Stimulated activated CD8-positive, alpha-beta memory T cell treated with anti-CD3 and anti-CD28 coated beads, Interleukin-7, amount 100 ng/mL, for 1 hour (primary cell): ENCODE measurements around the gene LAMB4.

ENCODE experiments used
- DNase-seq, 2 donors: peaks; one replicate each; pipeline ENCODE4 v3.0.0-alpha.2; 2020; ENCODE audit warnings: low read depth in 2 of 2

Gene LAMB4

GRCh38 chr7:108079648-108080591, 50.2 kb downstream of the LAMB4 start:
- DNase-seq: no peak

DNA sequence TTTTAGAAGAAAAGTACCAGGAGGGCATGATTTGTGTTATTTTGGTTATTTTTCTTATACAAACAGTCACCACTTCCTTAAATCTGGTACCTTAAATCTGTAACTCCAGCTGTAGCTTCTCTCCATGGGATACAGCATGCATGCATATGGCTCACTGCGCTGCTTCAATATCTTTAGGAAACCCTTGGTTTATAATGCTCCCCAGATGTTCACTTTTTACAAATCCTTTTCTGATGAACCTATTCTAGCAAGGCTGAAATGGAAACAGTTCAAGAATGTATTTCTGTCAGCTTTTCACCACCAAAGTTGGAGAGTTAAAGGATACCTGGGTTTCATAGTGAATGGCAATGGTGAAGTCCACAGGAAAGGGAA, 50.9 kb downstream of the LAMB4 start:
- DNase-seq: no peak

DNA sequence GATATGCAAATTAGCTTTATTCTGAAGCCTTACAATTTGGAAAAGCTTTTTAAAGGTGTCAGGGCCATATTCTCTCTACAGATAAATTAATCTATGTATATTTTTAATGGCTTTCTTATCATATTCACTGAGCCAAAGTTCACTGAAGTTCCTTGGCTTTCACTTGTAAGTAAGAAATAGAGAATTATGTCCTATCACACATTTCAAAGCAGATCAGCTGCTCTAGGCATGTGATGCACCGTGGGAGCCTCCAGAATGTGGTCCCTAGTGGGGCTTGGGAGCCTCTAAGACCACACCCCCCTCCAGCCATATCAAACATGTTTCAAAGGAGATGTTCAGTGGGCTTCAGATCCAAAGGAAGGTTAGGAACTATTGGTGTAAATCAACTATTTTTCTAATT, 51.5 kb downstream of the LAMB4 start:
- DNase-seq: no peak

DNA sequence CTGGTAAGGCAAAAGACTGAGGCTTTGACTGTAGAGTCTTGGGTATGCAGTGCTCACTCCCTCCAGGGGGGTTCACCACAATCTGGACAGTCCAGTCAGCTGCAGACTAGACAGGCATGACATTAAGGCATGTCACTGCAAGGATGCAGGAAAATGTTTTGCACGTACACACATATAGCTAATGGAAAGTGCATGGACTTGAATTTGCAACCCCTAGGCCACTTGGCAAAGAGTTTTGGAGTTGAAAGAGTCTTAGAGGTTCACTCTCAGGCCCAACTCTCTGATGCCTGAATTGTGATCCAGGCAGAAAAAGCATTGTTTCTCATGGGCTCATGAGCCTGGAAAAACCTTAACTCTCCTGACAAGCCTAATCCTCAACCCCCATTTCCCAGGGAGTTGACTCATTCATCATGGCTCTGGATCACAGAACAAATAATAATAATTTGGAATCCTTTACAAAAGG, 51.9 kb downstream of the LAMB4 start:
- DNase-seq: no peak

- DNase-seq: no peak
These were observed 52.5 kb downstream of the LAMB4 start for GRCh38 chr7:108077709-108078108.

- no peak for DNase-seq
These were observed 54.0 kb downstream of the LAMB4 start for GRCh38 chr7:108076156-108076555.

DNA sequence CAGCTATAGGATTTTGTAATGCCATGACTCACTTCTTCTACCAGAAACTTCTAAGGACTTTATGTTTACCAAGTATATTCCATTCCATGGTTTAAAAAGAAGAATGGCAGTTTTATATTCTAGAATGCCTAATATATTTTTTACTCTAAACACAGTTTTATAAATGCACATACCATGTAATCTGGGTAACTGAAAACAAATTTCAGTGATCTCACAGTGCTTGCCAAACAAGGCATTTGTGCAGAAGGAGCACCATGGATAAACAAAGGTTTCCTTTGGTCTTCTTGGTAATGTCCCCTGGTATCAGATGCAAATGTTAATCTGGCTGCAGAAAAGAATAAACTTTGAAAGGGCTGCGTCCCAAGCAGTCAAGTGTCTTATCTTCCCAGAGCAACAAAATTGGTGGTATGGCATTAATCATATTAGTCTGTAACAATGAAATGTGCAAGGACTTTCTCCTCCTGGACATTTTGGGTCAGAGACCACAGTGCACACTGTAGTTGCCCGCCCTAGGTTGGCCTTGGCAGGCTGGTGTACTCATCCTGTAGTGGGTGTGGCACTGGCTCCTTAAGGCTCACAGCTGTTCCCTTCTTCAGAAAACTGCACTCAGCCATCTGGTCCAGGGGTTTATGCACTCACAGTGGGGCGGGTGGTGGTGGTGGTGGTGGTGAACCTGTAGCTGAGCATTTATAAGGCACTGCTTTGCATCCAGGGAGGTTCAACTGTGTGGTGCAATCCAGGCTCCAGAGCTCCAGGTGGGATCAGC, 56.7 kb downstream of the LAMB4 start:
- no peak for DNase-seq

- DNase-seq: no peak
These were observed 57.4 kb downstream of the LAMB4 start for GRCh38 chr7:108072739-108073138.

DNA sequence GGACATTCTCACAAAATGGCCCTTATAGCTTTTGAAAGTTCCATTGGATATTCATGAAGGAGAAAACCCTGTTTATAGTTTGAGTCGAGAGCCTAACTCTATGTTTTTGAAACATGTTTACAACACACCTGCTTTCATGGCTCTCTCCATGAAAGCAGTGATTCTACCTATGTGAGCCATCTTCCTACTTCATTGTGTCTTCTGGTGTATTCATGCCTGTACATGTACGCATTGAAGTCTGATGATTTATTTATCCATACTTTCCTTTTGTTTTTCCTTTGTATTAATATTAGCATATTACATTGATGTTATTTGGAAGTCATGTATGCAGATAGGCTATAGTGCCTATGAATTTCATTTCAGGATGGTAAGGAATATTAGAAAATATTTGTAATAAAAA, 58.0 kb downstream of the LAMB4 start:
- DNase-seq: no peak

DNA sequence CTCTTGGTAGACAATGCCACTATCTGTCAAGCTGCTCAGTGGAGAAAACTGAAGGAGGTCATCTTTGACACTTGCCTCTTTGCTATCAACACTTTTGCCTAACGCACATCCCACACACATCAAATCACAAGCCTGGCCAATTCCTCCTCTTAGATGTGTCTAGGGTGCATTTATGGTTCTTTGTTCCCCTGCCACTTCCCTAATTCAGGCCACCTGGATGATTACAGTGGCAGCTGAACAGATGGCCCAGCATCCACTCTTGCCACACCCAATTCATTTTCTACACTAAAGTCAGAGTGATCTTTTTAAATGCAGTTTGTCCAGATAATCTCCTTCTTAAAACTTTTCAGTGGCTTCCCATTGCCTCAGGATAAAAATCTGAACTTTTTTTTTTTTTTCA, 58.6 kb downstream of the LAMB4 start:
- no peak for DNase-seq

- DNase-seq: no peak
These were observed 60.5 kb downstream of the LAMB4 start for GRCh38 chr7:108069646-108070045.

DNA sequence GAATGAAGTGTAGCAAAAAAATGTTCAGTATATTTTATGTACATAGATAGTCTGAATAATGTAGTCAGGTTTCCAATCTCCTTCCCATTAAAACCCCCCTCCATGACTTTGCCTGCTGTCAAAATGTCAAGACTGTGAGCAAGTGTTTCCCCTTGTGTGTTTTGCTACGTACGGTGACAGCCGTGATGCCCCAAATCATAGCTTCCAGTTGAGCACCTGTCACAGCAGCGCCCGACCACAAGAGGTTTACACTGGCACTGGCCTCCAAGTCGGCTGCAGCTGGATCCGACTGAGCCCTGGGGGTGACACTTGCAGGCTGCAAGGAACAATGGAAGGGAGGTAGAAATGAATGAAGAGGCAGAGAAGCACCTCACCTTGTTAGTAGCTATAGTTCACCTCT, 62.3 kb downstream of the LAMB4 start:
- DNase-seq: no peak

DNA sequence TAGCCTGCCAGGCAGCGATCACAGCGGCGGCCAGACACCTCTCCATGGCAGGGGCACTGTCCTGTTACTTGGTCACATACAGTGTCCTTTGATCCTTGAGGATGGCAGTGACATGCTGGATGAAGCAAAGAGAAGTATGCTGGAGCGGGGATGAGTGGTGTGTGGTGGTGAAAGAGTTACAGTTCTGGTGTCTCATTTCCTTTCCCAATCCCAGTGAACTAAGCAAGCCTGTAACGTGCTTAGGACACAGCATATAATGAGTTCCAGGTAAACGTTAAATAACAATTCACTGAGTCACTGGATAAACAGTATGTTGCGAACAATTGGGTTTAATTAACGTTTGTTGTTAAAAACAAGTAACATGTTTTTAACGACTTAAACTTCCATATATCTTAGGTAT, 63.7 kb downstream of the LAMB4 start:
- DNase-seq: no peak

DNA sequence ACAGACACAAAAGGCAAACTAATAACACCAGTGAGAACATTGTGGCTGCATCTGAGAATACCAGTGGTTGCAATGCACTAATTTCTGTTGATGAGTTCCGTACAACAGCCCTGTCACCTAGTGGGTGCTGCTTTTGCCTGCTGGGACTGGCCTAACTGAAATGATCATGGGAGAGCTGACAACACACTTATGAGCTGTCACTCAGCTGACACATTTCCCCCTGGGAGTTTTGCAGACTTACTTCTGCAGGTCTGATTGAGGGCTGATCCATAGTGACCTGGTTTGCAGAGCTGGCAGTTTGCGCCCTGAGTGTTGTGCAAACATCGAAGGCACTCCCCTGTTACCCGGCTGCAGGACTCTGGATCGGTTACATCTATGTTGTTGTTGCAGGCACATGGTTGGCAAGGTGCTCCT, 66.6 kb downstream of the LAMB4 start:
- no peak for DNase-seq

DNA sequence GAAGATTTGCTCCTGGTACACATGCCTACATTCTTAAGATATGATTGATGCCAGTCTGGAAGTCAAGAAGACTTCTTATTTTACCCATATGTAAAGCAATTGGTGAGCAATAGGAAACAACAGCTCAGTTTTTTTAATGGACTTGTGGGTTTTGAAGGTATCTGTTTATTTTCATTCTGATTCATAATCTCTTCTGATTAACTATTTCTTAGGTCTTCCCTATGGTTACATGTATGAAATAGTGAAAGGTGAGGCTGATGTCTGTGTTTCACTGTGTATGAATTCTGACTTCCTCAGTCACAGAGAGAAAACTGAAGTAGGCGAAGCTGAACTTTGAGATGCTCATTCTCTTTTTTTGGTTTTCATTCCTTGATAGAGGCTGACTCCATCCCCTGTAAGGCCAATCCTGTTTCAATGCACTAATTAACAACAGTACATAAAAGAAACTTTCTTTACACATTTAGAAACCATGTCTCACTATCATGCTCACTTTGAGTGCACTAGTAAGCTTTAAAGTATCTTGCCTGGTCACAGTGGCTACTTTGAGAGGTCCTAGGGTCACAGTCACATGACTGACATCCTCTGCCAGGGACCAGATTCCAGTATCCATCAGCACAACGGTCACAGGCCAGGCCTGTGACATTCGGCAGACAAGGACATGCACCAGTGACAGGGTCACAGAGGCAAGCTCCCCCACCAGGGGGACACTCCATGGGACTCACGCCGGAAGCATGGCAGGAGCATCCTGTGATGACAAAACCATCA, 67.7 kb downstream of the LAMB4 start:
- DNase-seq: no peak

GRCh38 chr7:108059526-108059925, 70.6 kb downstream of the LAMB4 start:
- no peak for DNase-seq

DNA sequence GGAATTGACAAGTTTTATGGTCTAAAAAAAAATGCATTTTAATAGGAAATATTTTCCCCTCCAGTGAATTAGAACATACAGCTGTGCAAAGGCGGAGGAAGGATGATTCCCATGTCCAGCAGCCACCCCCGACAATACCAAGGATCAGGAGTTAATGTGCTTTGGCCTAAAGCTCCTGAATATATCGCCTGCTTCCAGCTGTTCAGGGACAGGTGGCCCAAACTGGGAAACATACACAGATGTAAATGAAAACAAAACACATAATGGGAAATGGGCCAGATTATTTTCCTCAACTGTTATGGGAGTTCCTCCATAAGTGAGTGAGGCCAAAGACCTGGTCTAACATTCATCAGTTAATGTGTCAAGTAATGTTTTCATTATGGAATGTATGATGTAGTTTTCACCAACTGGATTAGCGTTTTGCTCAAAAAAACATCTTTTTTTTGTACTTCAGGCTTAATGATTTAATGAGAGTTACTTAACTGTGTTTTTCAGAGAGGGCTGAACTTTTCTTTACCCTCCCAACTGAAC, 72.1 kb downstream of the LAMB4 start:
- no peak for DNase-seq

DNA sequence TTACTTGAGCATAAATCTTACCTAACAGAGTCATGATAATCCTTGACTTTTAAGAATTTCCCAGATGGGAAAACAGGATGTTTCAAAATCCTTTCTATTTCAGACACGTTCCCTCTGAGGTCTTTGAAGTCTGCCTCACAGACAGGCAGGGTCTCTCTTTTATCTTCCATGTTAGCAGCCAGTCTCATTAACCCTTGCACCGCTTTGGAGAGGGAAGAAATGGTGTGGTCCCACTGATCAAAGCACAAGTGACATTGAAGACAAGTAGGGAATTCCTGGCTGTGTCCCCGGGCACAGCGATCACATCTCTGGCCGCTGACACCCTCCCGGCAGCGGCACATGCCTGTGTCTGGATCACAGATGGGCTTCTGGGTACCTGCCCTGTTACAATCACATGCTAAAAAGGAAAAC, 74.5 kb downstream of the LAMB4 start:
- no peak for DNase-seq

GRCh38 chr7:108054537-108054936, 75.6 kb downstream of the LAMB4 start:
- no peak for DNase-seq

DNA sequence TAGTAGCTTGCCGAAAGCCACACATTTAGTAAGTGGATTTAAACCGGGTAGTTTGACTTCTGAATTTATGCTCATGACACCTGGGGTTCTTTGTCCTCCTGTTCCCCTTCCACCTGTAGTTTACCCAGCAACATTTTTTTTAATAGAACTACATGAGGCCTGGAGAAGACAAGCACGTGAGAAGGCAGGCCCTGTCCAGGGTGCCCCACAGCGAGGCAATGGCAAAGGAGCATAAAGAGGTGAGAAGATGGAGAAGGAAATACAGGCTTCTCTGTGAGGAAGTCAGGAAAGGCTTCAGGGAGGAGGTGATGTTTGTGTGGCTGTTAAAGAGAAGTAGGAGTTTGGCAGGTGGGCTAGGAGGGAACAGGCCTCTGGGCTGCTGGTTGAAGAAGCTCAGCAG, 76.9 kb downstream of the LAMB4 start:
- no peak for DNase-seq

- DNase-seq: no peak
These were observed 78.7 kb downstream of the LAMB4 start for GRCh38 chr7:108051454-108051853.

GRCh38 chr7:108049962-108050361, 80.2 kb downstream of the LAMB4 start:
- DNase-seq: no peak
